HepG2 (cell line): ENCODE measurements around the gene ZFP37. TPM values are rescaled to one million over a fixed set of nuclear protein-coding genes. Genes with fewer than 3 reads are reported as not detected.

ENCODE experiments used
- NCOA2 ChIP-seq: sonication (generic); formaldehyde crosslinking; IDR thresholded peaks from 2 replicates; pipeline ENCODE4 v1.8.0; 2022; ENCODE audit warnings: inconsistent platforms
- TEAD3 ChIP-seq: optimal IDR thresholded peaks from 2 replicates; pipeline ENCODE3; 2016; ENCODE audit warnings: borderline replicate concordance
- YEATS2 ChIP-seq: sonication (generic); formaldehyde crosslinking; IDR thresholded peaks from 2 replicates; pipeline ENCODE4 v1.4.0; 2020; ENCODE audit warnings: missing genetic modification reagents, borderline replicate concordance
- ZEB1 ChIP-seq: IDR thresholded peaks from 2 replicates; pipeline ENCODE4 v1.6.1; 2012; ENCODE audit warnings: mild to moderate bottlenecking, low read depth, inconsistent platforms; ENCODE audit not compliant: insufficient replicate concordance
- ZNF17 ChIP-seq: sonication (generic); formaldehyde crosslinking; IDR thresholded peaks from 2 replicates; pipeline ENCODE4 v1.5.0; 2020; ENCODE audit warnings: mild to moderate bottlenecking, missing genetic modification reagents
- ZNF253 ChIP-seq: sonication (generic); formaldehyde crosslinking; IDR thresholded peaks from 2 replicates; pipeline ENCODE4 v1.8.0; 2022; ENCODE audit warnings: mild to moderate bottlenecking, missing genetic modification reagents, borderline replicate concordance
- ZNF329 ChIP-seq: sonication (generic); formaldehyde crosslinking; IDR thresholded peaks from 2 replicates; pipeline ENCODE4 v1.9.0; 2021; ENCODE audit warnings: low read depth, mild to moderate bottlenecking, missing genetic modification reagents
- ZSCAN31 ChIP-seq: sonication (generic); formaldehyde crosslinking; IDR thresholded peaks from 2 replicates; pipeline ENCODE4 v1.5.0; 2020; ENCODE audit warnings: low read depth, mild to moderate bottlenecking, missing genetic modification reagents
- polyA plus RNA-seq, 8 experiments: library from polyadenylated mRNA; depleted of rRNA in 3 of 8; stranded (reverse) in 7 of 8; unstranded in 1 of 8; fragments of >200 nt; fragmentation: Illumina TruSeq in 4 of 8; extraction: Trizol in 4 of 8; gene quantifications; 2 replicates each; pipeline versions ENCODE4 v1.2.1 to v1.2.3, GENCODE V29; 2011 to 2016; ENCODE audit warnings: low read depth in 4 of 8, missing spikeins in 1 of 8, mixed read lengths in 1 of 8; ENCODE audit not compliant: insufficient read depth in 1 of 8
- total RNA-seq, 5 experiments: library from RNA; depleted of rRNA; stranded (reverse); fragments of >200 nt; fragmentation: Illumina TruSeq; extraction: Trizol; gene quantifications; 2 replicates each; pipeline ENCODE4 v1.2.3, GENCODE V29; 2016; ENCODE audit warnings: low read depth in 1 of 5
- TF ChIP-seq, protein P1 (sequence below): fragments of 450-650 bp; IDR thresholded peaks from 2 replicates; pipeline ENCODE4 v1.6.1; 2017
- TF ChIP-seq, protein P2 (sequence below): sonication (generic); formaldehyde crosslinking; IDR thresholded peaks from 2 replicates; pipeline ENCODE4 v1.8.0; 2022; ENCODE audit warnings: mild to moderate bottlenecking, missing genetic modification reagents; ENCODE audit not compliant: insufficient replicate concordance
- TF ChIP-seq, protein P3 (sequence below): sonication (generic); formaldehyde crosslinking; IDR thresholded peaks from 2 replicates; pipeline ENCODE4 v1.5.0; 2020; ENCODE audit warnings: missing genetic modification reagents
- TF ChIP-seq, protein P4 (sequence below): sonication (generic); formaldehyde crosslinking; IDR thresholded peaks from 2 replicates; pipeline ENCODE4 v1.5.0; 2020; ENCODE audit warnings: mild to moderate bottlenecking, low read depth, missing genetic modification reagents, borderline replicate concordance
- TF ChIP-seq, protein P5 (sequence below): sonication (generic); formaldehyde crosslinking; conservative IDR thresholded peaks from 2 replicates; pipeline ENCODE4 v1.4.0; 2020; ENCODE audit warnings: missing genetic modification reagents
- TF ChIP-seq, protein P6 (sequence below): sonication (generic); formaldehyde crosslinking; IDR thresholded peaks from 2 replicates; pipeline ENCODE4 v1.8.0; 2022; ENCODE audit warnings: missing genetic modification reagents, mild to moderate bottlenecking, inconsistent platforms, borderline replicate concordance
- TF ChIP-seq, protein P7 (sequence below): sonication (generic); formaldehyde crosslinking; IDR thresholded peaks from 2 replicates; pipeline ENCODE4 v1.9.0; 2021; ENCODE audit warnings: missing genetic modification reagents, mild to moderate bottlenecking, borderline replicate concordance
- TF ChIP-seq, protein P8 (sequence below): sonication (generic); formaldehyde crosslinking; IDR thresholded peaks from 2 replicates; pipeline ENCODE4 v1.5.1; 2020; ENCODE audit warnings: mild to moderate bottlenecking, missing genetic modification reagents, borderline replicate concordance

The ZFP37 gene
- total and polyA plus RNA-seq, 2 of the 13 experiments (the other 11 are each of a cell fraction or from before 2014, with no cell fraction given), result 1.1 to 3.7 TPM

DNA sequence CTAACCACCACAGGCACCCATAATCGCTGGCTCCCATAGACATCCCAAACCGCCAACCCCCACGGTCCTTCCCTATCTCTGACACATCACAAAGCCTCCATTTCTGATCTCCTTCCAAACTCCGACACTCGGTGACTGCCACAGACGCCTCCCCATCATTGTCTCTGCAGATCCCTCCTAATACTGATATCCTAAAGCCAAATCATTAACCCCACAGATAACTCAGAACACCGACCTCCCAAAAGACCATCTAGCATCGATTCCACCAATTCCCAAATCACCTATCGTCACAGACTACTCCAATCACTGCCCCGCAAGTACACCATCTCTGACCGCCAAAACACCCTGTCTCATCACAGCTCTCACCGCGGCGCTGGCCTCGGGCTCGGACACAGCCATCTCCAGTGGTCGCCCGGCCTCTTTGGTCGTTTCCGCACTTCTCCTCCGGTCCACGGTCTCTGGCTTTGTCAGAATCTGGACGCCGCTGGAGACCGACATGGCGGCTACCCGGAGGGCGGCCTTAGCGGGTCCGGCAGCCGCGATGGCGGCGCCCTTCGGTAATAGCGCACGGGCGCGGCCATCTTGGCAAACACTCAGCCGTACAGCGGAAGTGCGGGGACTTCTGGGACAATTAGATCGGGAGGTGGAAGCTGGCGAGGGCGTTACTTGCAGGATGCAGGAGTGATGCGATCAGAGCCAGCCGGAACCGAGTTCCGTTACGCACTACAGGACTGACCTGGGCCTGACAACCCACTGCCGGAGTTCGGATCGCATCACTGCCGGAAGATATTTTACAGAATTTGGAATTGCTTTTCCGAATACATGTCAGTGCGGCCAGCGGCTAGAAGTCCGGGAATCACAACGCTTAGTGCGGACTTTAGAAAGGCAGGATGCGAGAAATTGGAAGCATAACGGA lies at the start of gene ZFP37 (continued):
- TF ChIP-seq NCOA2 (CRISPR knock-in tag) (0 out of 2 replicates have a peak, but pooled peaks have one; percentile 37), TEAD3 (CRISPR knock-in tag) (peak; percentile 43), YEATS2 (peak; percentile 79), ZNF253 (no peak), ZNF329 (CRISPR knock-in tag) (no peak), ZNF17 (CRISPR knock-in tag) (no peak), ZEB1 (no peak), ZSCAN31 (CRISPR knock-in tag) (peak; percentile 71; the same call in 1 of the 2 replicates)
- TF ChIP-seq, protein P1, sequence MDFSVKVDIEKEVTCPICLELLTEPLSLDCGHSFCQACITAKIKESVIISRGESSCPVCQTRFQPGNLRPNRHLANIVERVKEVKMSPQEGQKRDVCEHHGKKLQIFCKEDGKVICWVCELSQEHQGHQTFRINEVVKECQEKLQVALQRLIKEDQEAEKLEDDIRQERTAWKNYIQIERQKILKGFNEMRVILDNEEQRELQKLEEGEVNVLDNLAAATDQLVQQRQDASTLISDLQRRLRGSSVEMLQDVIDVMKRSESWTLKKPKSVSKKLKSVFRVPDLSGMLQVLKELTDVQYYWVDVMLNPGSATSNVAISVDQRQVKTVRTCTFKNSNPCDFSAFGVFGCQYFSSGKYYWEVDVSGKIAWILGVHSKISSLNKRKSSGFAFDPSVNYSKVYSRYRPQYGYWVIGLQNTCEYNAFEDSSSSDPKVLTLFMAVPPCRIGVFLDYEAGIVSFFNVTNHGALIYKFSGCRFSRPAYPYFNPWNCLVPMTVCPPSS, result no peak
- TF ChIP-seq, protein P2, sequence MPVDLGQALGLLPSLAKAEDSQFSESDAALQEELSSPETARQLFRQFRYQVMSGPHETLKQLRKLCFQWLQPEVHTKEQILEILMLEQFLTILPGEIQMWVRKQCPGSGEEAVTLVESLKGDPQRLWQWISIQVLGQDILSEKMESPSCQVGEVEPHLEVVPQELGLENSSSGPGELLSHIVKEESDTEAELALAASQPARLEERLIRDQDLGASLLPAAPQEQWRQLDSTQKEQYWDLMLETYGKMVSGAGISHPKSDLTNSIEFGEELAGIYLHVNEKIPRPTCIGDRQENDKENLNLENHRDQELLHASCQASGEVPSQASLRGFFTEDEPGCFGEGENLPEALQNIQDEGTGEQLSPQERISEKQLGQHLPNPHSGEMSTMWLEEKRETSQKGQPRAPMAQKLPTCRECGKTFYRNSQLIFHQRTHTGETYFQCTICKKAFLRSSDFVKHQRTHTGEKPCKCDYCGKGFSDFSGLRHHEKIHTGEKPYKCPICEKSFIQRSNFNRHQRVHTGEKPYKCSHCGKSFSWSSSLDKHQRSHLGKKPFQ (CRISPR knock-in tag), result no peak
- TF ChIP-seq, protein P3, sequence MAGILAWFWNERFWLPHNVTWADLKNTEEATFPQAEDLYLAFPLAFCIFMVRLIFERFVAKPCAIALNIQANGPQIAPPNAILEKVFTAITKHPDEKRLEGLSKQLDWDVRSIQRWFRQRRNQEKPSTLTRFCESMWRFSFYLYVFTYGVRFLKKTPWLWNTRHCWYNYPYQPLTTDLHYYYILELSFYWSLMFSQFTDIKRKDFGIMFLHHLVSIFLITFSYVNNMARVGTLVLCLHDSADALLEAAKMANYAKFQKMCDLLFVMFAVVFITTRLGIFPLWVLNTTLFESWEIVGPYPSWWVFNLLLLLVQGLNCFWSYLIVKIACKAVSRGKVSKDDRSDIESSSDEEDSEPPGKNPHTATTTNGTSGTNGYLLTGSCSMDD (CRISPR knock-in tag), result no peak
- TF ChIP-seq, protein P4, sequence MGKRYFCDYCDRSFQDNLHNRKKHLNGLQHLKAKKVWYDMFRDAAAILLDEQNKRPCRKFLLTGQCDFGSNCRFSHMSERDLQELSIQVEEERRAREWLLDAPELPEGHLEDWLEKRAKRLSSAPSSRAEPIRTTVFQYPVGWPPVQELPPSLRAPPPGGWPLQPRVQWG (CRISPR knock-in tag), result no peak
- TF ChIP-seq, protein P5, sequence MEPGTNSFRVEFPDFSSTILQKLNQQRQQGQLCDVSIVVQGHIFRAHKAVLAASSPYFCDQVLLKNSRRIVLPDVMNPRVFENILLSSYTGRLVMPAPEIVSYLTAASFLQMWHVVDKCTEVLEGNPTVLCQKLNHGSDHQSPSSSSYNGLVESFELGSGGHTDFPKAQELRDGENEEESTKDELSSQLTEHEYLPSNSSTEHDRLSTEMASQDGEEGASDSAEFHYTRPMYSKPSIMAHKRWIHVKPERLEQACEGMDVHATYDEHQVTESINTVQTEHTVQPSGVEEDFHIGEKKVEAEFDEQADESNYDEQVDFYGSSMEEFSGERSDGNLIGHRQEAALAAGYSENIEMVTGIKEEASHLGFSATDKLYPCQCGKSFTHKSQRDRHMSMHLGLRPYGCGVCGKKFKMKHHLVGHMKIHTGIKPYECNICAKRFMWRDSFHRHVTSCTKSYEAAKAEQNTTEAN (CRISPR knock-in tag), result 0 out of 2 replicates have a peak, but pooled peaks have one; percentile 20
- TF ChIP-seq, protein P6, sequence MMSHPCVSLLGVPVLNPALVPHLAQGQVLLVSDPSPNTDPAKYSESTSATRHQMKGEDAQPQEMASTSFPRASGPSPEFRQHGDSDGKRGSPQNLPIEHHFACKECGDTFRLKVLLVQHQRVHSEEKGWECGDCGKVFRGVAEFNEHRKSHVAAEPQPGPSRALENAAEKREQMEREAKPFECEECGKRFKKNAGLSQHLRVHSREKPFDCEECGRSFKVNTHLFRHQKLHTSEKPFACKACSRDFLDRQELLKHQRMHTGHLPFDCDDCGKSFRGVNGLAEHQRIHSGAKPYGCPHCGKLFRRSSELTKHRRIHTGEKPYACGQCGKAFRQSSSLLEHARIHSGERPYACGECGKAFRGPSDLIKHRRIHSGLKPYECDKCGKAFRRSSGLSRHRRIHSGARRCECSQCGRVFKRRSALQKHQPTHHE (CRISPR knock-in tag), result no peak
- TF ChIP-seq, protein P7, sequence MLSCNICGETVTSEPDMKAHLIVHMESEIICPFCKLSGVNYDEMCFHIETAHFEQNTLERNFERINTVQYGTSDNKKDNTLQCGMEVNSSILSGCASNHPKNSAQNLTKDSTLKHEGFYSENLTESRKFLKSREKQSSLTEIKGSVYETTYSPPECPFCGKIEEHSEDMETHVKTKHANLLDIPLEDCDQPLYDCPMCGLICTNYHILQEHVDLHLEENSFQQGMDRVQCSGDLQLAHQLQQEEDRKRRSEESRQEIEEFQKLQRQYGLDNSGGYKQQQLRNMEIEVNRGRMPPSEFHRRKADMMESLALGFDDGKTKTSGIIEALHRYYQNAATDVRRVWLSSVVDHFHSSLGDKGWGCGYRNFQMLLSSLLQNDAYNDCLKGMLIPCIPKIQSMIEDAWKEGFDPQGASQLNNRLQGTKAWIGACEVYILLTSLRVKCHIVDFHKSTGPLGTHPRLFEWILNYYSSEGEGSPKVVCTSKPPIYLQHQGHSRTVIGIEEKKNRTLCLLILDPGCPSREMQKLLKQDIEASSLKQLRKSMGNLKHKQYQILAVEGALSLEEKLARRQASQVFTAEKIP (CRISPR knock-in tag), result no peak
- TF ChIP-seq, protein P8, sequence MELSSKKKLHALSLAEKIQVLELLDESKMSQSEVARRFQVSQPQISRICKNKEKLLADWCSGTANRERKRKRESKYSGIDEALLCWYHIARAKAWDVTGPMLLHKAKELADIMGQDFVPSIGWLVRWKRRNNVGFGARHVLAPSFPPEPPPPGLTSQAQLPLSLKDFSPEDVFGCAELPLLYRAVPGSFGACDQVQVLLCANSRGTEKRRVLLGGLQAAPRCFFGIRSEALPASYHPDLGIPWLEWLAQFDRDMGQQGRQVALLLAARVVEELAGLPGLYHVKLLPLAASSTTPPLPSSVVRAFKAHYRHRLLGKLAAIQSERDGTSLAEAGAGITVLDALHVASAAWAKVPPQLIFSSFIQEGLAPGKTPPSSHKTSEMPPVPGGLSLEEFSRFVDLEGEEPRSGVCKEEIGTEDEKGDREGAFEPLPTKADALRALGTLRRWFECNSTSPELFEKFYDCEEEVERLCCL, result no peak
